Thymus (tissue), 2 donors: ENCODE measurements around the gene ZKSCAN2. TPM values are rescaled to one million over a fixed set of nuclear protein-coding genes. Genes with fewer than 3 reads are reported as not detected.

Experiments
- polyA plus RNA-seq: library from polyadenylated mRNA; stranded (reverse); fragments of 200-250 nt; gene quantifications from one replicate; pipeline ENCODE4 v1.2.3, GENCODE V29; 2013
- total RNA-seq: library from RNA; stranded (reverse); fragments of 120-200 nt; gene quantifications from one replicate; pipeline ENCODE4 v1.2.4, GENCODE V29; 2013
- donor health status: healthy.

Gene ZKSCAN2
- total and polyA plus RNA-seq, 2 donors, result 1.2 to 3.3 TPM

Other genes starting within 250 kb of the ZKSCAN2 start
- 13.5 TPM for gene ARHGAP17, start 242.5 kb downstream of the ZKSCAN2 start, total RNA-seq
- gene ARHGAP17, start 242.5 kb downstream of the ZKSCAN2 start, polyA plus RNA-seq, result 49.1 TPM
- 33.4 TPM for gene LCMT1, start 146.1 kb downstream of the ZKSCAN2 start, total RNA-seq
- 41.9 TPM for gene LCMT1, start 146.1 kb downstream of the ZKSCAN2 start, polyA plus RNA-seq
- 0.14 TPM for gene AQP8, start 40.9 kb downstream of the ZKSCAN2 start, total RNA-seq
- 0.48 TPM for gene AQP8, start 40.9 kb downstream of the ZKSCAN2 start, polyA plus RNA-seq